SU-DHL-6 (cell line): ENCODE measurements around the gene AXIN1.

ENCODE experiments used
- CTCF ChIP-seq: fragments of 200-600 bp; sonication (generic); IDR thresholded peaks from one replicate; pipeline ENCODE4 v1.5.1; 2017; ENCODE audit warnings: antibody characterized with exemption, mild to moderate bottlenecking, low read length, moderate library complexity; ENCODE audit not compliant: insufficient read depth, poor library complexity, severe bottlenecking
- EZH2phosphoT487 ChIP-seq: fragments of 200-600 bp; sonication (generic), shearing (Covaris generic); conservative IDR thresholded peaks from 2 replicates; pipeline ENCODE4 v1.6.1; 2018; ENCODE audit warnings: mild to moderate bottlenecking, antibody characterized with exemption, low read length, moderate library complexity, mixed read lengths

- TF ChIP-seq CTCF (no peak), EZH2phosphoT487 (no peak)
Observed at GRCh38 chr16:373848-374615, 21.5 kb upstream of the AXIN1 start.
